OCI-LY7 (cell line): ENCODE data around the gene FOXK1. TPM values are rescaled to one million over a fixed set of nuclear protein-coding genes. Genes with fewer than 3 reads are reported as not detected.

Experiments used
- BruUV-seq: library from RNA; stranded (reverse); fragments of 400-500 nt; replicated peaks from 2 replicates; lab custom pipeline; 2021; lab: Mats Ljungman, UMichigan
- CTCF ChIA-PET: fragments of 300-600 bp; sonication (Branson Sonifier 250); formaldehyde crosslinking; loops from one replicate; lab custom pipeline; 2022; ENCODE audit warnings: antibody characterized with exemption; ENCODE audit not compliant: unreplicated experiment; lab: Charles Lee
- POLR2A ChIA-PET: fragments of 300-600 bp; sonication (Branson Sonifier 250); formaldehyde crosslinking; loops from one replicate; lab custom pipeline; 2022; ENCODE audit warnings: antibody characterized with exemption; lab: Charles Lee
- DNase-seq: peaks from one replicate; pipeline ENCODE4 v3.0.0-alpha.2; 2015; ENCODE audit warnings: low spot score
- H2AFZ ChIP-seq: fragments of 200-600 bp; sonication (generic), shearing (Covaris generic); 2 replicates; pipeline ENCODE4 v1.6.1; 2014; ENCODE audit warnings: mild to moderate bottlenecking, antibody characterized with exemption, low read length, moderate library complexity
- H3K27ac ChIP-seq: fragments of 200-600 bp; sonication (generic); 2 replicates; pipeline ENCODE4 v1.5.1; 2014; ENCODE audit warnings: mixed run types, low read depth, mild to moderate bottlenecking, moderate library complexity, low read length, inconsistent platforms; ENCODE audit not compliant: poor library complexity, severe bottlenecking
- H3K36me3 ChIP-seq: fragments of 200-600 bp; sonication (generic); 2 replicates; pipeline ENCODE4 v1.6.1; 2014; ENCODE audit warnings: mild to moderate bottlenecking, antibody characterized with exemption, low read length, moderate library complexity, mixed read lengths; ENCODE audit not compliant: insufficient read depth
- H3K4me1 ChIP-seq: fragments of 200-600 bp; sonication (generic); 2 replicates; pipeline ENCODE4 v1.5.1; 2014; ENCODE audit warnings: mild to moderate bottlenecking, low read length; ENCODE audit not compliant: insufficient read depth, poor library complexity, severe bottlenecking
- H3K4me2 ChIP-seq: fragments of 200-600 bp; sonication (generic); 2 replicates; pipeline ENCODE4 v1.6.1; 2014; ENCODE audit warnings: mild to moderate bottlenecking, low read length
- H3K4me3 ChIP-seq: fragments of 200-600 bp; sonication (generic); 2 replicates; pipeline ENCODE4 v1.5.1; 2014; ENCODE audit warnings: mild to moderate bottlenecking, low read depth, low read length; ENCODE audit not compliant: poor library complexity, severe bottlenecking
- H3K79me2 ChIP-seq: fragments of 200-600 bp; sonication (generic); 2 replicates; pipeline ENCODE4 v1.6.1; 2016; ENCODE audit warnings: low read depth, mild to moderate bottlenecking, low read length, moderate library complexity, mixed read lengths; ENCODE audit not compliant: insufficient read depth
- H3K9me2 ChIP-seq: fragments of 200-600 bp; sonication (generic); 2 replicates; pipeline ENCODE4 v1.6.1; 2016; ENCODE audit warnings: mild to moderate bottlenecking, low read length, mixed read lengths; ENCODE audit not compliant: insufficient read depth
- H3K9me3 ChIP-seq: fragments of 200-600 bp; sonication (generic); 2 replicates; pipeline ENCODE4 v1.6.1; 2014; ENCODE audit warnings: mild to moderate bottlenecking, mixed run types, low read length, mixed read lengths
- H4K20me1 ChIP-seq: fragments of 200-600 bp; sonication (generic); 2 replicates; pipeline ENCODE4 v1.6.1; 2014; ENCODE audit warnings: mild to moderate bottlenecking, antibody characterized with exemption, low read length, moderate library complexity, mixed read lengths; ENCODE audit not compliant: insufficient read depth
- CTCF ChIP-seq: fragments of 200-600 bp; sonication (generic); conservative IDR thresholded peaks from 2 replicates; pipeline ENCODE4 v1.5.1; 2014; ENCODE audit warnings: mild to moderate bottlenecking, antibody characterized with exemption, low read length, moderate library complexity, mixed read lengths
- EZH2phosphoT487 ChIP-seq: fragments of 200-600 bp; sonication (generic); IDR thresholded peaks from 2 replicates; pipeline ENCODE4 v1.6.1; 2018; ENCODE audit warnings: low read depth, borderline replicate concordance, mild to moderate bottlenecking, mixed run types, antibody characterized with exemption, low read length, moderate library complexity, mixed read lengths
- intact Hi-C: fragments of 100-400 bp; cut with micrococcal nuclease; formaldehyde crosslinking; loops from one replicate; pipeline ENCODE4 v1.10.0; 2022; ENCODE audit not compliant: unreplicated experiment
- total RNA-seq, 2 experiments: library from RNA; depleted of rRNA in 1 of 2; stranded (reverse); fragments of >200 nt in 1 of 2; shearing (Covaris generic) in 1 of 2; gene quantifications; 2 replicates each; pipeline ENCODE4 v1.2.3, GENCODE V29; 2014 to 2022

FOXK1 gene
- total RNA-seq, 2 experiments from 2014 or later = 17.3 to 34.5 TPM

GRCh38 chr7:4687956-4688355 lies 5.9 kb downstream of the FOXK1 start:
- TF ChIP-seq EZH2phosphoT487 = no peak
- TF ChIP-seq CTCF = no peak
- DNase-seq = no peak
- POLR2A ChIA-PET = interaction anchor here (0.8 kb wide), 1 partner anchor 18 kb away, joined by 3 read pairs; no protein-coding TSS in a partner anchor
- intact Hi-C loops = no loop called here
- H2AFZ ChIP-seq = no peak overlapping the region
- H3K9me2 ChIP-seq = no peaks in the 10 kb centered on the region
- H3K4me2 ChIP-seq = no peak overlapping the region
- no peak overlapping the region for H3K4me3 ChIP-seq
- H3K27ac ChIP-seq = no peak overlapping the region
- peaks cover 22% of the 10 kb centered on the region for H3K36me3 ChIP-seq
- peaks cover 35% of the 10 kb centered on the region for H4K20me1 ChIP-seq
- CTCF ChIA-PET = no interaction called here
- peaks cover 94% of the 10 kb centered on the region for H3K79me2 ChIP-seq
- no TSS peak for BruUV-seq
- no peaks in the 10 kb centered on the region for H3K9me3 ChIP-seq
- H3K4me1 ChIP-seq = peaks cover 16% of the 10 kb centered on the region

- no peak overlapping the region for H3K27ac ChIP-seq
- peaks cover 23% of the 10 kb centered on the region for H4K20me1 ChIP-seq
- BruUV-seq = no TSS peak
Observed at GRCh38 chr7:4689151-4689550, 7.1 kb downstream of the FOXK1 start.

More at GRCh38 chr7:4689151-4689550, 7.1 kb downstream of the FOXK1 start:
- Histone ChIP-seq H3K9me2 (no peaks in the 10 kb centered on the region), H3K4me1 (peaks cover 9% of the 10 kb centered on the region), H3K9me3 (no peaks in the 10 kb centered on the region), H2AFZ (no peak overlapping the region), H3K79me2 (peaks cover 94% of the 10 kb centered on the region), H3K4me3 (no peak overlapping the region), H3K4me2 (no peak overlapping the region), H3K36me3 (peaks cover 22% of the 10 kb centered on the region)
- POLR2A ChIA-PET = no interaction called here
- TF ChIP-seq CTCF (no peak), EZH2phosphoT487 (no peak)
- CTCF ChIA-PET = no interaction called here
- intact Hi-C loops = no loop called here
- DNase-seq = no peak
